Tibial nerve (tissue), 4 donors: ENCODE results near the gene GIMAP8. TPM values are rescaled to one million over a fixed set of nuclear protein-coding genes. Genes with fewer than 3 reads are reported as not detected.

ENCODE experiments used
- DNase-seq, 2 donors: peaks; one replicate each; pipeline ENCODE4 v3.0.0-alpha.2; 2019; ENCODE audit warnings: low spot score in 2 of 2
- H3K27ac ChIP-seq, 4 donors: fragments of 200-600 bp; sonication (generic) in 3 of 4; one replicate each; pipeline ENCODE4 v1.5.1; 2017 to 2019; ENCODE audit warnings: mild to moderate bottlenecking in 1 of 4
- H3K27me3 ChIP-seq, 2 donors: fragments of 200-600 bp; sonication (generic) in 1 of 2; one replicate each; pipeline versions ENCODE4 v1.5.1 to v1.6.0; 2017 to 2019
- H3K36me3 ChIP-seq, 3 donors: fragments of 200-600 bp; sonication (generic); one replicate each; pipeline ENCODE4 v1.5.1; 2018 to 2019
- H3K4me1 ChIP-seq, 4 donors: fragments of 200-600 bp; sonication (generic) in 3 of 4; one replicate each; pipeline ENCODE4 v1.5.1; 2017 to 2019
- H3K4me3 ChIP-seq, 4 donors: fragments of 200-600 bp; sonication (generic) in 3 of 4; one replicate each; pipeline ENCODE4 v1.5.1; 2017 to 2019; ENCODE audit warnings: mild to moderate bottlenecking in 1 of 4, moderate library complexity in 1 of 4
- H3K9me3 ChIP-seq, 4 donors: fragments of 200-600 bp; sonication (generic) in 3 of 4; one replicate each; pipeline ENCODE4 v1.5.1; 2017 to 2019
- CTCF ChIP-seq, 5 experiments: fragments of 200-600 bp in 3 of 5; fragments of 450-650 bp in 2 of 5; sonication (generic) in 3 of 5; IDR thresholded peaks; one replicate each; pipeline ENCODE4 v1.5.1; 2016 to 2019; ENCODE audit warnings: antibody characterized with exemption in 5 of 5, mild to moderate bottlenecking in 3 of 5, moderate library complexity in 2 of 5
- EP300 ChIP-seq, 2 donors: sonication (generic); formaldehyde crosslinking; IDR thresholded peaks; one replicate each; pipeline ENCODE4 v1.6.1; 2017; ENCODE audit warnings: antibody characterized with exemption in 2 of 2, mild to moderate bottlenecking in 1 of 2
- POLR2A ChIP-seq, 2 donors: fragments of 450-650 bp; IDR thresholded peaks; one replicate each; pipeline ENCODE4 v1.6.1; 2017; ENCODE audit warnings: antibody characterized with exemption in 2 of 2, mild to moderate bottlenecking in 2 of 2, moderate library complexity in 2 of 2
- WGBS, 2 donors: methylation state at CpG; one replicate each; pipeline ENCODE4 v1.1.5; 2018; 5-methylcytosine and 5-hydroxymethylcytosine counted together
- total RNA-seq, 4 donors: library from RNA; depleted of rRNA; stranded (reverse); fragments of >200 nt; gene quantifications; one replicate each; pipeline ENCODE4 v1.1.0, GENCODE V29; 2016

The GIMAP8 gene
- total RNA-seq, 4 donors from 2014 or later: 6.3 to 15.9 (median 10.4) TPM

GRCh38 chr7:150502519-150502918 is 52.1 kb downstream of the GIMAP8 start:
- H3K4me1 ChIP-seq: no peaks in the 10 kb centered on the region
- H3K27me3 ChIP-seq: no peaks in the 10 kb centered on the region
- H3K27ac ChIP-seq: no peak overlapping the region
- TF ChIP-seq POLR2A (IDR thresholded peaks at IDR 0.05): no peak
- no peak for TF ChIP-seq EP300 (IDR thresholded peaks at IDR 0.05)
- no peak for TF ChIP-seq CTCF (IDR thresholded peaks at IDR 0.05)
- DNase-seq: no peak
- peaks cover 0 to 8% (median 0%) of the 10 kb centered on the region in 4 donors for H3K9me3 ChIP-seq
- H3K4me3 ChIP-seq: no peak overlapping the region
- H3K36me3 ChIP-seq: no peaks in the 10 kb centered on the region

GRCh38 chr7:150503155-150503554 is 52.7 kb downstream of the GIMAP8 start:
- H3K4me1 ChIP-seq: no peaks in the 10 kb centered on the region
- no peaks in the 10 kb centered on the region for H3K27me3 ChIP-seq
- H3K9me3 ChIP-seq: peaks cover 0 to 8% (median 0%) of the 10 kb centered on the region in 4 donors
- DNase-seq: no peak
- TF ChIP-seq POLR2A (IDR thresholded peaks at IDR 0.05): no peak
- no peak for TF ChIP-seq EP300 (IDR thresholded peaks at IDR 0.05)
- TF ChIP-seq CTCF (IDR thresholded peaks at IDR 0.05): no peak
- H3K36me3 ChIP-seq: no peaks in the 10 kb centered on the region
- 86% methylated on average over 4 of the region's 4 CpGs for WGBS, 2 donors
- H3K4me3 ChIP-seq: no peak overlapping the region
- H3K27ac ChIP-seq: peak overlapping the region in 1 of 4 donors; percentile 7

GRCh38 chr7:150503581-150503980 is 53.2 kb downstream of the GIMAP8 start:
- no peaks in the 10 kb centered on the region for H3K36me3 ChIP-seq
- peak overlapping the region in 1 of 4 donors; percentile 7 for H3K27ac ChIP-seq
- TF ChIP-seq EP300 (IDR thresholded peaks at IDR 0.05) (no peak), POLR2A (IDR thresholded peaks at IDR 0.05) (no peak), CTCF (IDR thresholded peaks at IDR 0.05) (no peak)
- no peaks in the 10 kb centered on the region for H3K4me1 ChIP-seq
- H3K9me3 ChIP-seq: peaks cover 0 to 8% (median 0%) of the 10 kb centered on the region in 4 donors
- no peak for DNase-seq
- WGBS, 2 donors: 63 to 77% methylated on average over 3 of the region's 3 CpGs
- H3K27me3 ChIP-seq: no peaks in the 10 kb centered on the region
- no peak overlapping the region for H3K4me3 ChIP-seq

GRCh38 chr7:150507947-150508602 is 57.6 kb downstream of the GIMAP8 start:
- Histone ChIP-seq H3K27ac (no peak overlapping the region), H3K4me1 (no peaks in the 10 kb centered on the region), H3K36me3 (no peaks in the 10 kb centered on the region), H3K27me3 (no peaks in the 10 kb centered on the region), H3K4me3 (no peak overlapping the region), H3K9me3 (no peaks in the 10 kb centered on the region)
- TF ChIP-seq POLR2A (IDR thresholded peaks at IDR 0.05) (no peak), EP300 (IDR thresholded peaks at IDR 0.05) (no peak), CTCF (IDR thresholded peaks at IDR 0.05) (no peak)
- no peak for DNase-seq
- 83 to 84% methylated on average over 4 of the region's 4 CpGs for WGBS, 2 donors

GRCh38 chr7:150511048-150511447 is 60.6 kb downstream of the GIMAP8 start:
- no peaks in the 10 kb centered on the region for H3K9me3 ChIP-seq
- H3K27ac ChIP-seq: no peak overlapping the region
- no peaks in the 10 kb centered on the region for H3K27me3 ChIP-seq
- TF ChIP-seq EP300 (IDR thresholded peaks at IDR 0.05) (no peak), POLR2A (IDR thresholded peaks at IDR 0.05) (no peak), CTCF (IDR thresholded peaks at IDR 0.05) (no peak)
- no peaks in the 10 kb centered on the region for H3K36me3 ChIP-seq
- H3K4me1 ChIP-seq: no peaks in the 10 kb centered on the region
- no peak overlapping the region for H3K4me3 ChIP-seq
- no peak for DNase-seq
- 74 to 79% methylated on average over 2 of the region's 2 CpGs for WGBS, 2 donors
